ENCODE measurements around the gene AK1. TPM values are rescaled to one million over a fixed set of nuclear protein-coding genes. Genes with fewer than 3 reads are reported as not detected.

Gene AK1
- total and polyA plus RNA-seq, 9 of the 15 experiments (the other 6 are each of a cell fraction or from before 2014, with no cell fraction given) = 10.1 to 71.8 (median 39.0) TPM

GRCh38 chr9:127919253-127919815, 41.9 kb upstream of the AK1 start (continued):
- TF ChIP-seq NR4A1 (CRISPR knock-in tag; IDR thresholded peaks at IDR 0.05) = no peak
- TF ChIP-seq NR4A1 (tag; IDR thresholded peaks at IDR 0.05) = no peak
- TF ChIP-seq ZBTB12 (CRISPR knock-in tag; IDR thresholded peaks at IDR 0.05) = no peak
- TF ChIP-seq DLX4 (CRISPR knock-in tag; IDR thresholded peaks at IDR 0.05) = no peak
- peak; percentile 84 for TF ChIP-seq DPF2 (IDR thresholded peaks at IDR 0.05)
- TF ChIP-seq BDP1 (IDR thresholded peaks at IDR 0.05; ENCODE audit: insufficient read depth, insufficient read length) = no peak
- no peak for TF ChIP-seq U2AF1 (optimal IDR thresholded peaks at IDR 0.05; ENCODE audit: low read depth, low read length)
- 0 out of 2 replicates have a peak, but pooled peaks have one; percentile 57 for TF ChIP-seq TARDBP (IDR thresholded peaks at IDR 0.05)
- no peak for TF ChIP-seq TAF15 (IDR thresholded peaks at IDR 0.05; ENCODE audit: low read depth, low read length)
- no peak for TF ChIP-seq ADNP (tag; IDR thresholded peaks at IDR 0.05)
- TF ChIP-seq OTX1 (CRISPR knock-in tag; IDR thresholded peaks at IDR 0.05) = no peak
- no peak for TF ChIP-seq CBFA2T2 (conservative IDR thresholded peaks at IDR 0.05)
- TF ChIP-seq PPARD (CRISPR knock-in tag; IDR thresholded peaks at IDR 0.05) = no peak
- TF ChIP-seq ZNF174 (CRISPR knock-in tag; IDR thresholded peaks at IDR 0.05) = no peak
- TF ChIP-seq GTF2B (IDR thresholded peaks at IDR 0.05; ENCODE audit: extremely low read depth, insufficient read length) = no peak
- peak; percentile 78; the same call in 1 of the 2 replicates for TF ChIP-seq MTA3 (IDR thresholded peaks at IDR 0.05; ENCODE audit: borderline replicate concordance)
- no peak for TF ChIP-seq IRF1 (CRISPR knock-in tag; IDR thresholded peaks at IDR 0.05; ENCODE audit: borderline replicate concordance)
- no peak for TF ChIP-seq PRPF4 (IDR thresholded peaks at IDR 0.05; ENCODE audit: insufficient read depth, low read depth, low read length, poor library complexity, severe bottlenecking)
- no peak for TF ChIP-seq HOXB6 (CRISPR knock-in tag; IDR thresholded peaks at IDR 0.05; ENCODE audit: borderline replicate concordance)
- TF ChIP-seq ZNF277 (CRISPR knock-in tag; IDR thresholded peaks at IDR 0.05; ENCODE audit: borderline replicate concordance) = no peak
